ENCODE measurements around the gene TTC38. TPM values are rescaled to one million over a fixed set of nuclear protein-coding genes. Genes with fewer than 3 reads are reported as not detected.

TTC38 gene
- total and polyA plus RNA-seq, 3 donors from 2014 or later, result 15.7 to 44.2 (median 36.4) TPM

DNA sequence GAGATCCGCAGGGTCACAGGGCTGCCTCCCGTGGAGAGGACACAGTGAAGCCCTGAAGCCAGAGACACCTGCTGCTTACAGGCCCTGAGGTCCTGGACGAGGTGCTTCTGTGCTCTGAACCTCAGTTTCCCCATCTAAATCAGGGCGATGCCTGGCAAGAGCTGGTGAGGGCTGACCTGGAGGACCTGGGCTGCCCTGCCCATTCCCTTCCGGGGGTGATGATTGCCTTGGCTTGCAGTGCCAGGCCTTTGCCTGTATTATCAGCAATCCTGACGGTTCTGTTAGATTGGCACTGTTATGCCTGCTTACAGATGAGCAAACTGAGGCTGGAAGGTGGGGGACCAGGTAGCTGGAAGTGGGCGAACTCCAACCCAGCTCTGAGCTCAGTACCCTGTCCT, 21.0 kb downstream of the TTC38 start:
- no peak for TF ChIP-seq POLR2A (IDR thresholded peaks at IDR 0.05)
- TF ChIP-seq, protein P1, sequence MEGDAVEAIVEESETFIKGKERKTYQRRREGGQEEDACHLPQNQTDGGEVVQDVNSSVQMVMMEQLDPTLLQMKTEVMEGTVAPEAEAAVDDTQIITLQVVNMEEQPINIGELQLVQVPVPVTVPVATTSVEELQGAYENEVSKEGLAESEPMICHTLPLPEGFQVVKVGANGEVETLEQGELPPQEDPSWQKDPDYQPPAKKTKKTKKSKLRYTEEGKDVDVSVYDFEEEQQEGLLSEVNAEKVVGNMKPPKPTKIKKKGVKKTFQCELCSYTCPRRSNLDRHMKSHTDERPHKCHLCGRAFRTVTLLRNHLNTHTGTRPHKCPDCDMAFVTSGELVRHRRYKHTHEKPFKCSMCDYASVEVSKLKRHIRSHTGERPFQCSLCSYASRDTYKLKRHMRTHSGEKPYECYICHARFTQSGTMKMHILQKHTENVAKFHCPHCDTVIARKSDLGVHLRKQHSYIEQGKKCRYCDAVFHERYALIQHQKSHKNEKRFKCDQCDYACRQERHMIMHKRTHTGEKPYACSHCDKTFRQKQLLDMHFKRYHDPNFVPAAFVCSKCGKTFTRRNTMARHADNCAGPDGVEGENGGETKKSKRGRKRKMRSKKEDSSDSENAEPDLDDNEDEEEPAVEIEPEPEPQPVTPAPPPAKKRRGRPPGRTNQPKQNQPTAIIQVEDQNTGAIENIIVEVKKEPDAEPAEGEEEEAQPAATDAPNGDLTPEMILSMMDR (IDR thresholded peaks at IDR 0.05), result no peak
- H3K36me3 ChIP-seq (ENCODE audit: low read depth, missing control alignments), result no peaks in the 10 kb centered on the region
- 85% methylated on average over 5 of the region's 7 CpGs; no CpG with 5 or more reads in 1 of the 2 donors for WGBS, 2 donors
- H3K4me1 ChIP-seq, result no peaks in the 10 kb centered on the region
- intact Hi-C loops (cut with DNase I; ENCODE audit: low total_unique reads), result no loop called here
- H3K27me3 ChIP-seq, result no peaks in the 10 kb centered on the region
- H3K27ac ChIP-seq, result no peak overlapping the region
- no peak overlapping the region for H3K4me3 ChIP-seq
- no peaks in the 10 kb centered on the region for H3K9me3 ChIP-seq
- no peak for DNase-seq

DNA sequence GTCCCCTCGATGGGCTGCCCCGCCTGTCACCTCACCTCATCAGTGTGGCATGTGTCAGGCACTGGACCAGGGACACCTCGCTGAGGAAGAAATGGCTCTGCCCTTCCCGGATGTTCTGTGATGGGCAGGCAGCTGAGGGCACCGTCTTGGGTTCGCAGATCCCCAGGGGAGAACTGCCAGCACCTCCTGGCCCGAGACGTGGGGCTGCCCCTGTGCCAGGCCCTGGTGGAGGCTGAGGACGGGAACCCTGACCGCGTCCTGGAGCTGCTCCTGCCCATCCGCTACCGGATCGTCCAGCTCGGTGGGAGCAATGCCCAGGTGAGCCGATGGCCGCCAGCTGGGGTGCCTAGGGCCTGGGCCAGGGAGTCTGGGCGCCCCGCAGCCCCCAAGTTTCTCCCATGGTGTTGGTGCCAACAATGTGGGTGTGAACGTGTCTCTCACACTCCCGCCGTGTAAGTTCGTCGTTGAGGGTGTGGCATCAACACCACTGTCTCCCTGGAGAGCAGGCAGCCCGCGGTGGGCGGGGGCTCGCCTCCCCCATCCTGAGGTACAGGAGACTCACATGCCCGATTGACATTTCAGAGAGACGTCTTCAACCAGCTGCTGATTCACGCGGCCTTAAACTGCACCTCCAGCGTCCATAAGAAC, 21.6 kb downstream of the TTC38 start:
- TF ChIP-seq, protein P1 (IDR thresholded peaks at IDR 0.05), result no peak
- no peak for TF ChIP-seq POLR2A (IDR thresholded peaks at IDR 0.05)
- Histone ChIP-seq H3K27me3 (no peaks in the 10 kb centered on the region), H3K27ac (no peak overlapping the region), H3K4me1 (no peaks in the 10 kb centered on the region), H3K36me3 (ENCODE audit: low read depth, missing control alignments) (no peaks in the 10 kb centered on the region), H3K4me3 (no peak overlapping the region), H3K9me3 (no peaks in the 10 kb centered on the region)
- intact Hi-C loops (cut with DNase I; ENCODE audit: low total_unique reads), result no loop called here
- no peak for DNase-seq
- 91 to 96% methylated on average over 16 to 32 of the region's 33 CpGs for WGBS, 2 donors

DNA sequence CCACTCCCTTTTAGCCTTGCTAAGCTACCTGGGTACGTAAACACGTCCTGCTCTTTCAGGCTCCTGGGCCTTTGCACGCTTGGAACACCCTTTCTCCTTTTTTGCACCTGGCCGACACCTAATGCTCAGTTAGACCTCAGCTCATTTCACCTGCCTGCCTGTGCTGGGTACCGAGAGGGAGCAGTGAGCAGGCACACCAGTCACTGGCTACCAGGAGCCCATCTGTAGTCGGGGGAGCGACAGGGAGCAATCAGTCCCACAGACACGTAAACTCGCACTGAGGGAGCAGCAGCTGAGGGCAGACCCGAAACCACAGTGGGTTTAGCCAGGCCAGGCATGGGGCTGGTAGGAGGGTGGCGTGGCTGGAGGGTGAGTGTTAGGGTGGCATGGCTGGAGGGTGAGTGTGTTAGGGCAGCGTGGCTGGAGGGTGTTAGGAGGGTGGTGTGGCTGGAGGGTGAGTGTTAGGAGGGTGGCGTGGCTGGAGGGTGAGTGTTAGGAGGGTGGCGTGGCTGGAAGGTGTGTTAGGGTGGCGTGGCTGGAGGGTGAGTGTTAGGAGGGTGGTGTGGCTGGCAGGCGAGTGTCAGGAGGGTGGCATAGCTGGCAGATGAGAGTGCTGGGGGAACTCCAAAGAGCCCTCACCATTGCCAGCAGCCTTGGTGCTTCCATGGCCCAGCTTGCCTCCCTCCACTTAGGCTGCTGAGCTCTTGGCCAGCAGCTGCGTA, 22.5 kb downstream of the TTC38 start:
- Histone ChIP-seq H3K9me3 (no peaks in the 10 kb centered on the region), H3K4me3 (no peak overlapping the region), H3K27me3 (no peaks in the 10 kb centered on the region), H3K36me3 (ENCODE audit: low read depth, missing control alignments) (no peaks in the 10 kb centered on the region), H3K4me1 (no peaks in the 10 kb centered on the region), H3K27ac (no peak overlapping the region)
- no peak for DNase-seq
- TF ChIP-seq, protein P1 (IDR thresholded peaks at IDR 0.05), result no peak
- TF ChIP-seq POLR2A (IDR thresholded peaks at IDR 0.05), result no peak
- 82 to 93% methylated on average over 14 to 17 of the region's 17 CpGs for WGBS, 2 donors
- intact Hi-C loops (cut with DNase I; ENCODE audit: low total_unique reads), result no loop called here

- DNase-seq, result no peak
- H3K4me3 ChIP-seq, result no peak overlapping the region
- H3K27ac ChIP-seq, result no peak overlapping the region
- H3K4me1 ChIP-seq, result peaks cover 5% of the 10 kb centered on the region
- H3K36me3 ChIP-seq (ENCODE audit: low read depth, missing control alignments), result no peaks in the 10 kb centered on the region
- no peaks in the 10 kb centered on the region for H3K27me3 ChIP-seq
- 90 to 99% methylated on average over 13 to 23 of the region's 23 CpGs for WGBS, 2 donors
- intact Hi-C loops (cut with DNase I; ENCODE audit: low total_unique reads), result no loop called here
- no peak for TF ChIP-seq POLR2A (IDR thresholded peaks at IDR 0.05)
- TF ChIP-seq, protein P1 (IDR thresholded peaks at IDR 0.05), result no peak
- no peaks in the 10 kb centered on the region for H3K9me3 ChIP-seq
Observed at GRCh38 chr22:46290843-46291785, 23.3 kb downstream of the TTC38 start.

Data from testis (tissue), 3 donors.